Breast epithelium (tissue), 3 donors: Measurements from ENCODE around the gene CTSE.

Source experiments
- POLR2A ChIP-seq: fragments of 450-650 bp; IDR thresholded peaks from one replicate; pipeline ENCODE4 v1.6.1; 2016; ENCODE audit warnings: antibody characterized with exemption, mild to moderate bottlenecking, moderate library complexity
- TF ChIP-seq, protein P1 (sequence below), 3 donors: fragments of 450-650 bp; IDR thresholded peaks; one replicate each; pipeline ENCODE4 v1.5.1; 2016 to 2017; ENCODE audit warnings: antibody characterized with exemption in 3 of 3, mild to moderate bottlenecking in 3 of 3, moderate library complexity in 3 of 3

DNA sequence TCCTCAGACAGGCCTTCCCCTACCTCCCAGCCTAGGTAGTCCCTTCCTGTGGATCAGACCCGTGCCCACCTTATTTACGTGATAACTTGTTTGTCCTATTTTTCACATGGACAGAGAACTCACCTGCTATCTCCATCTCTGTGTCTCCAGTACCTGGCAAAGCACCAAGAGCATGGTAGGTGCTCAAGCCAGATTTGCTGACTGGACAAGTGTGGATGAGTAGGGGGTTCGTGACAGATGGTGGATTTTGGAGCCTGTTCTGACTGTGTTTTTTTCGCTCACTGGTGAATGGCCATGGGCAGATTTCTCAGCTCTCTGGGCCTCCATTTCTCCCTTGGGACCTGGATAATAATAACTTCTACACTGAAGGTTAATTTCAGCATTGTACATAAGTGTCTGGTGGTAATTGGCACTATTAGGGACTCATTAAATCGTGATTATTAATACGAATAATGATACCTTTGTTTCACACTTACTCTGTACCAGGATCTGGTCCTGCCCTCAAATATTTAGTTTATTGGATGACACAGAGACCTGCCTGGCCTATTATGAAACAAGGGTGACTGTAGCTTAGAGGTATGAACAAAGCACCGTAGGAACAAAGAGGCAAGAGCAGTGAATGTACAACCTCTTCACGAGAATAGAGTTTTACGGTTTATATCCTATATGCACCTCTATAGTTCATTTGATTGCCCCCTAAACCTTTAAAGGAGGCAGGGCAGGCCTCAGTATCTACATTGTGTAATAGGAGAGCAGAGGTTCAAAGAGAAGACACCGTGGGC lies 56.0 kb downstream of the CTSE start:
- TF ChIP-seq, protein P1, sequence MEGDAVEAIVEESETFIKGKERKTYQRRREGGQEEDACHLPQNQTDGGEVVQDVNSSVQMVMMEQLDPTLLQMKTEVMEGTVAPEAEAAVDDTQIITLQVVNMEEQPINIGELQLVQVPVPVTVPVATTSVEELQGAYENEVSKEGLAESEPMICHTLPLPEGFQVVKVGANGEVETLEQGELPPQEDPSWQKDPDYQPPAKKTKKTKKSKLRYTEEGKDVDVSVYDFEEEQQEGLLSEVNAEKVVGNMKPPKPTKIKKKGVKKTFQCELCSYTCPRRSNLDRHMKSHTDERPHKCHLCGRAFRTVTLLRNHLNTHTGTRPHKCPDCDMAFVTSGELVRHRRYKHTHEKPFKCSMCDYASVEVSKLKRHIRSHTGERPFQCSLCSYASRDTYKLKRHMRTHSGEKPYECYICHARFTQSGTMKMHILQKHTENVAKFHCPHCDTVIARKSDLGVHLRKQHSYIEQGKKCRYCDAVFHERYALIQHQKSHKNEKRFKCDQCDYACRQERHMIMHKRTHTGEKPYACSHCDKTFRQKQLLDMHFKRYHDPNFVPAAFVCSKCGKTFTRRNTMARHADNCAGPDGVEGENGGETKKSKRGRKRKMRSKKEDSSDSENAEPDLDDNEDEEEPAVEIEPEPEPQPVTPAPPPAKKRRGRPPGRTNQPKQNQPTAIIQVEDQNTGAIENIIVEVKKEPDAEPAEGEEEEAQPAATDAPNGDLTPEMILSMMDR (IDR thresholded peaks at IDR 0.05) = no peak
- TF ChIP-seq POLR2A = no peak
